K562 (cell line): Measurements from ENCODE around the gene GTF2A1. TPM values are rescaled to one million over a fixed set of nuclear protein-coding genes. Genes with fewer than 3 reads are reported as not detected.

Experiments used
- ATAC-seq: fragments of 200-7000 bp; cut with Tn5 transposase; 3 replicates; pipeline ENCODE4 v1.9.1; 2020; ENCODE audit warnings: moderate library complexity
- BruUV-seq: library from RNA; stranded (reverse); fragments of 400-500 nt; replicated peaks from 2 replicates; lab custom pipeline; 2021; lab: Mats Ljungman, UMichigan
- CTCF ChIA-PET: fragments of 300-600 bp; formaldehyde crosslinking; extraction: SDS; loops from one replicate; lab custom pipeline; 2021; ENCODE audit warnings: low intra/inter-chr PET ratio; lab: Yijun Ruan, JAX
- POLR2A ChIA-PET: fragments of 300-600, 350-650 bp; sonication (Branson Sonifier 250); formaldehyde crosslinking; extraction: SDS; loops from one replicate; lab custom pipeline; 2021; ENCODE audit warnings: antibody characterized with exemption, inconsistent platforms; lab: Yijun Ruan, JAX
- DNase-seq, 4 experiments: peaks; one replicate each; pipeline versions ENCODE4 v3.0.0 to v3.0.0-alpha.2; 2011 to 2018; ENCODE audit warnings: low spot score in 3 of 4, mixed read lengths in 3 of 4; ENCODE audit errors: extremely low read depth in 1 of 4
- FAIRE-seq: peaks from 2 replicates; lab custom pipeline; 2011; peaks lifted over from hg19 to GRCh38; lab: Jason Lieb, UNC
- H2AFZ ChIP-seq: 2 replicates; pipeline ENCODE4 v1.6.0; 2011; ENCODE audit warnings: low read depth, low read length, control low read depth, inconsistent platforms
- H3K27ac ChIP-seq: fragments of 200-600 bp; 3 replicates; pipeline ENCODE4 v1.8.0; 2011; ENCODE audit warnings: low read depth, mild to moderate bottlenecking, control low read depth, inconsistent platforms, low read length, moderate library complexity, mixed read lengths; ENCODE audit errors: extremely low read depth
- H3K27me3 ChIP-seq, 2 experiments: fragments of 300-600 bp in 1 of 2; 2 replicates in 1 of 2; 3 replicates in 1 of 2; pipeline versions ENCODE4 v1.6.0 to v1.8.0; 2011; ENCODE audit warnings: inconsistent platforms in 2 of 2, low read length in 2 of 2, mild to moderate bottlenecking in 1 of 2, mixed read lengths in 1 of 2, moderate library complexity in 1 of 2; ENCODE audit not compliant: control insufficient read depth in 2 of 2, insufficient read depth in 2 of 2
- H3K36me3 ChIP-seq: fragments of 300-600 bp; 3 replicates; pipeline ENCODE4 v1.8.0; 2011; ENCODE audit warnings: mild to moderate bottlenecking, low read length, inconsistent platforms; ENCODE audit not compliant: control insufficient read depth, insufficient read depth
- H3K4me1 ChIP-seq, 2 experiments: fragments of 200-600 bp in 1 of 2; replicated peaks in 1 of 2; 2 replicates in 1 of 2; 3 replicates in 1 of 2; pipeline versions ENCODE4 v1.5.1 to v1.8.0; 2011; ENCODE audit warnings: inconsistent platforms in 2 of 2, low read length in 2 of 2, mild to moderate bottlenecking in 1 of 2, mixed read lengths in 1 of 2, moderate library complexity in 1 of 2; ENCODE audit not compliant: control insufficient read depth in 2 of 2, insufficient read depth in 2 of 2
- H3K4me2 ChIP-seq: 2 replicates; pipeline ENCODE4 v1.6.1; 2011; ENCODE audit warnings: low read length, control low read depth, inconsistent platforms, mixed read lengths; ENCODE audit not compliant: insufficient read depth
- H3K4me3 ChIP-seq: fragments of 200-600 bp; sonication (generic), shearing (Covaris generic); 2 replicates; pipeline ENCODE4 v1.5.1; 2016; ENCODE audit warnings: control low read depth, inconsistent platforms
- H3K79me2 ChIP-seq: fragments of 200-600 bp; 3 replicates; pipeline ENCODE4 v1.8.0; 2011; ENCODE audit warnings: low read length, inconsistent platforms; ENCODE audit not compliant: control insufficient read depth, insufficient read depth
- H3K9ac ChIP-seq, 2 experiments: 2 replicates each; pipeline versions ENCODE4 v1.6.0 to v1.6.1; 2011; ENCODE audit warnings: low read depth in 2 of 2, low read length in 2 of 2, control low read depth in 1 of 2, inconsistent platforms in 1 of 2, mild to moderate bottlenecking in 1 of 2, mixed read lengths in 1 of 2; ENCODE audit not compliant: insufficient read depth in 1 of 2
- H3K9me1 ChIP-seq: one replicate; pipeline ENCODE4 v1.6.0; 2011; ENCODE audit warnings: inconsistent platforms, mild to moderate bottlenecking, low read length, moderate library complexity; ENCODE audit not compliant: control insufficient read depth, insufficient read depth
- H3K9me3 ChIP-seq: replicated peaks from 2 replicates; pipeline ENCODE4 v1.5.1; 2011; ENCODE audit warnings: low read depth, low read length, inconsistent platforms; ENCODE audit not compliant: control insufficient read depth, insufficient read depth
- H4K20me1 ChIP-seq: replicated peaks from 2 replicates; pipeline ENCODE4 v1.6.1; 2011; ENCODE audit warnings: low read length, inconsistent platforms, mixed read lengths; ENCODE audit not compliant: control insufficient read depth, insufficient read depth
- ARID1B ChIP-seq: fragments of 450-650 bp; IDR thresholded peaks from 2 replicates; pipeline ENCODE4 v1.6.1; 2016; ENCODE audit warnings: antibody characterized with exemption, mild to moderate bottlenecking, inconsistent platforms
- ATF1 ChIP-seq, 2 experiments: fragments of 450-650 bp in 1 of 2; IDR thresholded peaks; 2 replicates each; pipeline ENCODE4 v1.6.1; 2016; ENCODE audit warnings: missing compliant biosample characterization in 1 of 2, missing genetic modification characterization in 1 of 2
- ATF3 ChIP-seq, 2 experiments: fragments of 450-650 bp in 1 of 2; sonication (generic) in 1 of 2; formaldehyde crosslinking in 1 of 2; IDR thresholded peaks in 1 of 2; conservative IDR thresholded peaks in 1 of 2; 2 replicates each; pipeline versions ENCODE4 v1.6.1 to v1.8.1; 2016 to 2023; ENCODE audit warnings: mild to moderate bottlenecking in 2 of 2, moderate library complexity in 2 of 2, inconsistent platforms in 1 of 2, missing genetic modification reagents in 1 of 2
- ATF4 ChIP-seq: fragments of 450-650 bp; formaldehyde crosslinking; IDR thresholded peaks from 2 replicates; pipeline ENCODE4 v1.4.0; 2022; ENCODE audit warnings: mild to moderate bottlenecking, moderate library complexity
- BMI1 ChIP-seq: fragments of 150-350 bp; IDR thresholded peaks from 2 replicates; pipeline ENCODE4 v1.6.1; 2014; ENCODE audit warnings: low read length
- CHD2 ChIP-seq: IDR thresholded peaks from 2 replicates; pipeline ENCODE4 v1.6.1; 2011; ENCODE audit warnings: low read depth, low read length
- CTBP1 ChIP-seq: fragments of 450-650 bp; IDR thresholded peaks from 2 replicates; pipeline ENCODE4 v1.6.1; 2016; ENCODE audit warnings: borderline replicate concordance
- CTCF ChIP-seq, 3 experiments: IDR thresholded peaks in 2 of 3; conservative IDR thresholded peaks in 1 of 3; 2 replicates each; pipeline ENCODE4 v1.5.1; 2011 to 2012; ENCODE audit warnings: low read length in 3 of 3, mild to moderate bottlenecking in 3 of 3, control low read depth in 2 of 3, improper control_type of control experiment in 1 of 3, inconsistent platforms in 1 of 3, low read depth in 1 of 3, mixed read lengths in 1 of 3, moderate library complexity in 1 of 3; ENCODE audit not compliant: insufficient read depth in 2 of 3
- GATAD2A ChIP-seq: fragments of 450-650 bp; IDR thresholded peaks from 2 replicates; pipeline ENCODE4 v1.6.1; 2017
- HNRNPK ChIP-seq: fragments of 200-400 bp; formaldehyde crosslinking; IDR thresholded peaks from one replicate; pipeline ENCODE4 v1.6.1; 2018; ENCODE audit warnings: mild to moderate bottlenecking, low read depth, low read length; ENCODE audit not compliant: poor library complexity, severe bottlenecking
- JUND ChIP-seq, 2 experiments: IDR thresholded peaks; 2 replicates in 1 of 2; 3 replicates in 1 of 2; pipeline ENCODE4 v1.6.1; 2011; ENCODE audit warnings: borderline replicate concordance in 2 of 2, low read depth in 2 of 2, low read length in 2 of 2, improper control_type of control experiment in 1 of 2, missing biosample characterization in 1 of 2, missing genetic modification characterization in 1 of 2, missing genetic modification reagents in 1 of 2
- MAX ChIP-seq: sonication (generic); formaldehyde crosslinking; IDR thresholded peaks from 2 replicates; pipeline ENCODE4 v1.9.0; 2022; ENCODE audit warnings: mild to moderate bottlenecking, missing genetic modification reagents
- NCOA6 ChIP-seq: fragments of 450-650 bp; IDR thresholded peaks from 2 replicates; pipeline ENCODE4 v1.6.1; 2017; ENCODE audit warnings: mild to moderate bottlenecking
- NELFE ChIP-seq: IDR thresholded peaks from 2 replicates; pipeline ENCODE4 v1.6.1; 2011; ENCODE audit warnings: mild to moderate bottlenecking; ENCODE audit not compliant: insufficient read depth, insufficient read length
- NFYB ChIP-seq: IDR thresholded peaks from 2 replicates; pipeline ENCODE4 v1.6.1; 2011; ENCODE audit warnings: mild to moderate bottlenecking, moderate library complexity; ENCODE audit not compliant: insufficient read length; ENCODE audit errors: extremely low read depth
- UBTF ChIP-seq, 2 experiments: IDR thresholded peaks; 2 replicates each; pipeline ENCODE4 v1.6.1; 2012; ENCODE audit warnings: improper control_type of control experiment in 2 of 2, low read depth in 2 of 2, low read length in 2 of 2, borderline replicate concordance in 1 of 2
- YBX1 ChIP-seq: fragments of 450-650 bp; IDR thresholded peaks from 2 replicates; pipeline ENCODE4 v1.7.1; 2016; ENCODE audit warnings: mild to moderate bottlenecking
- WGBS: fragments of 100-300 bp; shearing (Covaris generic); methylation state at CpG from one replicate; pipeline ENCODE4 v1.1.6; 2016; ENCODE audit warnings: low coverage, mixed read lengths; ENCODE audit not compliant: insufficient coverage; ENCODE audit errors: missing lambda C conversion rate; 5-methylcytosine and 5-hydroxymethylcytosine counted together
- in situ Hi-C: fragments of 300-500 bp; cut with MboI; formaldehyde crosslinking; loops from 4 replicates; pipeline ENCODE4 v1.15.0; 2018; ENCODE audit warnings: inconsistent platforms, mixed read lengths
- intact Hi-C: fragments of 100-400 bp; cut with micrococcal nuclease; formaldehyde crosslinking; loops from 2 replicates; pipeline ENCODE4 v1.14.2; 2022
- polyA plus RNA-seq, 8 experiments: library from polyadenylated mRNA; depleted of rRNA in 4 of 8; stranded (reverse) in 5 of 8; unstranded in 3 of 8; fragments of >200 nt; fragmentation: Nextera tagmentation in 2 of 8; fragmentation: Illumina TruSeq in 1 of 8; extraction: Ambion mirVana in 2 of 8; extraction: Trizol in 1 of 8; gene quantifications; 2 replicates each; pipeline versions ENCODE4 v1.2.1 to v1.2.3, GENCODE V29; 2011 to 2014; ENCODE audit warnings: inconsistent platforms in 1 of 8, missing spikeins in 1 of 8
- total RNA-seq, 7 experiments: library from RNA; depleted of rRNA in 6 of 7; stranded (reverse); fragments of >200 nt in 6 of 7; fragmentation: Illumina TruSeq in 2 of 7; extraction: Trizol in 2 of 7; gene quantifications; 2 replicates each; pipeline versions ENCODE4 v1.2.1 to v1.2.3, GENCODE V29; 2011 to 2021; ENCODE audit warnings: low replicate concordance in 1 of 7

GTF2A1 gene
- total and polyA plus RNA-seq, 9 of the 15 experiments (the other 6 are each of a cell fraction or from before 2014, with no cell fraction given): 3.4 to 22.8 (median 14.7) TPM

GRCh38 chr14:81245771-81246170 is 25.0 kb upstream of the GTF2A1 start:
- no peaks in the 10 kb centered on the region for H3K9me1 ChIP-seq
- H3K27ac ChIP-seq: no peak overlapping the region
- H3K4me3 ChIP-seq: no peak overlapping the region
- POLR2A ChIA-PET: no interaction called here
- no peak overlapping the region for H3K4me2 ChIP-seq
- TF ChIP-seq CTBP1: no peak
- TF ChIP-seq GATAD2A: no peak
- TF ChIP-seq CHD2: no peak
- TF ChIP-seq YBX1: no peak
- no peak for TF ChIP-seq ATF3 (IDR thresholded peaks at IDR 0.05)
- TF ChIP-seq ATF3 (CRISPR knock-in tag; conservative IDR thresholded peaks at IDR 0.05): no peak
- no peak for TF ChIP-seq ATF1 (CRISPR knock-in tag; IDR thresholded peaks at IDR 0.05)
- TF ChIP-seq ATF1 (tag; IDR thresholded peaks at IDR 0.05): no peak
- no peak for TF ChIP-seq ARID1B
- TF ChIP-seq CTCF (IDR thresholded peaks at IDR 0.05 in 2 of 3, conservative IDR thresholded peaks at IDR 0.05 in 1 of 3; ENCODE audit: insufficient read depth in 2 of 3, low read depth in 1 of 3, low read length in 3 of 3): no peak
- no peak for TF ChIP-seq NFYB
- TF ChIP-seq NELFE: no peak
- no peak for TF ChIP-seq UBTF (IDR thresholded peaks at IDR 0.05; ENCODE audit: borderline replicate concordance in 1 of 2, low read depth in 2 of 2, low read length in 2 of 2)
- no peak for TF ChIP-seq JUND (IDR thresholded peaks at IDR 0.05; ENCODE audit: borderline replicate concordance, low read depth, low read length)
- no peak for TF ChIP-seq JUND (tag; IDR thresholded peaks at IDR 0.05; ENCODE audit: borderline replicate concordance, low read depth, low read length)
- no peak for TF ChIP-seq ATF4 (CRISPR knock-in tag)
- no peak for TF ChIP-seq MAX
- TF ChIP-seq NCOA6: no peak
- TF ChIP-seq HNRNPK: no peak
- no peak for TF ChIP-seq BMI1
- no peaks in the 10 kb centered on the region for H3K9me3 ChIP-seq
- DNase-seq (no peak), FAIRE-seq (no peak), ATAC-seq (no peak)
- no peaks in the 10 kb centered on the region for H3K36me3 ChIP-seq
- BruUV-seq: no TSS peak
- no CpG with 5 or more reads among the region's 1 CpG for WGBS
- no peak overlapping the region for H2AFZ ChIP-seq
- peaks cover 0 to 5% of the 10 kb centered on the region in 2 experiments; a peak in 2 of 5 replicates for H3K4me1 ChIP-seq
- in situ Hi-C loops: no loop called here
- H3K9ac ChIP-seq: no peak overlapping the region
- no peaks in the 10 kb centered on the region for H3K79me2 ChIP-seq
- intact Hi-C loops: no loop called here
- no peaks in the 10 kb centered on the region for H3K27me3 ChIP-seq
- H4K20me1 ChIP-seq: no peaks in the 10 kb centered on the region
- CTCF ChIA-PET: no interaction called here
